Prostate gland (tissue), 2 donors: ENCODE results near the gene HS3ST3A1. TPM values are rescaled to one million over a fixed set of nuclear protein-coding genes. Genes with fewer than 3 reads are reported as not detected.

Experiments
- DNase-seq: peaks from one replicate; pipeline ENCODE4 v3.0.0-alpha.2; 2019; ENCODE audit warnings: low spot score
- H3K27ac ChIP-seq, 2 donors: fragments of 200-600 bp; sonication (generic); 2 replicates each; pipeline ENCODE4 v1.5.1; 2017 to 2019
- H3K27me3 ChIP-seq: fragments of 200-600 bp; sonication (generic); replicated peaks from 2 replicates; pipeline ENCODE4 v1.5.1; 2019; ENCODE audit not compliant: insufficient read depth
- H3K36me3 ChIP-seq, 2 donors: fragments of 200-600 bp; sonication (generic); 1 replicate in 1 of 2; 2 replicates in 1 of 2; pipeline versions ENCODE4 v1.5.1 to v1.8.1; 2017 to 2019
- H3K4me1 ChIP-seq: fragments of 200-600 bp; sonication (generic); replicated peaks from 2 replicates; pipeline ENCODE4 v1.5.1; 2019
- H3K4me3 ChIP-seq, 2 donors: fragments of 200-600 bp; sonication (generic); 2 replicates each; pipeline ENCODE4 v1.5.1; 2017 to 2019
- H3K9me3 ChIP-seq: fragments of 200-600 bp; sonication (generic); 2 replicates; pipeline ENCODE4 v1.5.1; 2017
- POLR2A ChIP-seq: fragments of 450-650 bp; IDR thresholded peaks from one replicate; pipeline ENCODE4 v1.6.1; 2016; ENCODE audit warnings: antibody characterized with exemption, mild to moderate bottlenecking
- POLR2AphosphoS5 ChIP-seq: sonication (generic); formaldehyde crosslinking; IDR thresholded peaks from one replicate; pipeline ENCODE4 v1.6.1; 2017; ENCODE audit warnings: antibody characterized with exemption
- WGBS: methylation state at CpG from one replicate; pipeline ENCODE4 v1.1.5; 2018; 5-methylcytosine and 5-hydroxymethylcytosine counted together
- intact Hi-C: fragments of 100-400 bp; cut with DNase I; formaldehyde crosslinking; loops from one replicate; pipeline ENCODE4 v1.14.2; 2022
- total RNA-seq, 2 donors: library from RNA; depleted of rRNA; stranded (reverse); fragments of >200 nt; gene quantifications; one replicate each; pipeline ENCODE4 v1.1.0, GENCODE V29; 2016
- TF ChIP-seq, protein P1 (sequence below), 4 experiments: fragments of 200-600 bp in 2 of 4; fragments of 450-650 bp in 2 of 4; sonication (generic) in 2 of 4; IDR thresholded peaks; 1 replicate in 3 of 4; 2 replicates in 1 of 4; pipeline ENCODE4 v1.5.1; 2016 to 2019; ENCODE audit warnings: antibody characterized with exemption in 4 of 4, mild to moderate bottlenecking in 2 of 4, moderate library complexity in 2 of 4

Gene HS3ST3A1
- total RNA-seq, 2 donors from 2014 or later: 3.1 to 14.3 TPM

DNA sequence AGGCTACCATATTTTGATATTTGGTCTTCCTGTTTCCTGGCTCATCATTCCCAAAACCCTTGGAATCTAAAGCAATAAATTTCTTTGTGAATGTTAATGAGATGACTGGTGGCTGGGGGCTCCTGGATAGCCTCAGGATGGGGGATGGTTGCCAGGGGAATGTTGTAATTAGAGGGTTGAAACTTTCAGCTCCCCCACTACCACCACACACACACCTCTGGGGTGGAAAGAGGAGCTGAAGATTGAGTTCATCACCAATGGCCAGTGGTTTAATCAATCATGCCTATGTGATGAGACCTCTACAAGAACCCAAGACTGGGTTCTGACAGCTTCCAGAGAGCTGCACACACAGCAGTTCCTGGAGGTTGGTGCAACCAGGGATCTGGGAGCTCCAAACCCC is 59.1 kb downstream of the HS3ST3A1 start:
- intact Hi-C loops: no loop called here
- Histone ChIP-seq H3K27ac (no peak overlapping the region), H3K4me1 (no peaks in the 10 kb centered on the region), H3K27me3 (no peaks in the 10 kb centered on the region), H3K9me3 (no peaks in the 10 kb centered on the region), H3K36me3 (no peaks in the 10 kb centered on the region), H3K4me3 (no peak overlapping the region)
- no peak for TF ChIP-seq POLR2A
- TF ChIP-seq, protein P1, sequence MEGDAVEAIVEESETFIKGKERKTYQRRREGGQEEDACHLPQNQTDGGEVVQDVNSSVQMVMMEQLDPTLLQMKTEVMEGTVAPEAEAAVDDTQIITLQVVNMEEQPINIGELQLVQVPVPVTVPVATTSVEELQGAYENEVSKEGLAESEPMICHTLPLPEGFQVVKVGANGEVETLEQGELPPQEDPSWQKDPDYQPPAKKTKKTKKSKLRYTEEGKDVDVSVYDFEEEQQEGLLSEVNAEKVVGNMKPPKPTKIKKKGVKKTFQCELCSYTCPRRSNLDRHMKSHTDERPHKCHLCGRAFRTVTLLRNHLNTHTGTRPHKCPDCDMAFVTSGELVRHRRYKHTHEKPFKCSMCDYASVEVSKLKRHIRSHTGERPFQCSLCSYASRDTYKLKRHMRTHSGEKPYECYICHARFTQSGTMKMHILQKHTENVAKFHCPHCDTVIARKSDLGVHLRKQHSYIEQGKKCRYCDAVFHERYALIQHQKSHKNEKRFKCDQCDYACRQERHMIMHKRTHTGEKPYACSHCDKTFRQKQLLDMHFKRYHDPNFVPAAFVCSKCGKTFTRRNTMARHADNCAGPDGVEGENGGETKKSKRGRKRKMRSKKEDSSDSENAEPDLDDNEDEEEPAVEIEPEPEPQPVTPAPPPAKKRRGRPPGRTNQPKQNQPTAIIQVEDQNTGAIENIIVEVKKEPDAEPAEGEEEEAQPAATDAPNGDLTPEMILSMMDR (IDR thresholded peaks at IDR 0.05): no peak
- TF ChIP-seq POLR2AphosphoS5: no peak
- no peak for DNase-seq

DNA sequence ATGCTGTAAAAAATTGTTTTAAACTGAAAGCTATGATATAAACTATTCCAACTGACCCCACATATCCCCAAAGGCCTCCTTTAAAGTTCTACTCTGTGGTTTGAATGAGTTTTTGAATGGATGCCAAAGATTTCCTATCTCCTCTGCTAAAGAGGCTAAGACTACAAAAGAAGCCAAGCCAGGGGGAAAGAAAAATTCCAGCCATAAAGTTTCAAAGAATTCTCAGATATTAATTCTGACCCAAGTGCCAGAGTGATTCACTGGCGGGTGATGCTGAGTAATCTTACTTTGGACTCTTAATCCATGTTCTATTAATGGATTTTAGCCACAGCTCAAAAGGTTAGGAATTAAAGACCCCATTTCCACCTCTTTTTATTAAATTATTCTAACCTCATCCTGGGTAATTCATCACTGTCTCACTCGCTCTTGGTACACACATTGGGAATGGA is 60.7 kb downstream of the HS3ST3A1 start:
- H3K4me1 ChIP-seq: no peaks in the 10 kb centered on the region
- H3K27me3 ChIP-seq: no peaks in the 10 kb centered on the region
- intact Hi-C loops: no loop called here
- no peaks in the 10 kb centered on the region for H3K9me3 ChIP-seq
- WGBS: 25% methylated on average over 2 of the region's 2 CpGs
- no peaks in the 10 kb centered on the region for H3K36me3 ChIP-seq
- DNase-seq: no peak
- peak overlapping the region; percentile 24 to 27 for H3K27ac ChIP-seq
- TF ChIP-seq, protein P1 (IDR thresholded peaks at IDR 0.05): no peak
- peak; percentile 17 for TF ChIP-seq POLR2AphosphoS5
- TF ChIP-seq POLR2A: no peak
- no peak overlapping the region for H3K4me3 ChIP-seq

DNA sequence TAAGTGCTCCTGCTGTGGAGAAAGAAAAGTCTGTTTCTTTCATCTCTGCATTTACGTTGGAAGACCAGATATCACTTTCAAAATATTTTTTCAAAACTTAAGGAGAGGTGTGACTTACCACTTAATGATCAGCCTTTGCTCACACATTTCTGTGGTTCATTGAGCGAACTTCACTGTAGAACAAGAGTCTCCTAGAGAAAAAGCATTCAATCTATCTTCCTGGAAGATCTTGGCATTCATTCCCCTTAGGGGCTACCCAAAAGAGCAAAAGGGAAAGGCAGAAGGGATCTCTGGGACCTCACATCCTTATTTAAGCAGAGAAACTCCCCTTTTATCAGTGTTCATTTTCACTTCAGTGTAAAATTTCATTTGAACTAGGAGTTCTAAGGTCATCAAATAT is 61.2 kb downstream of the HS3ST3A1 start:
- TF ChIP-seq POLR2AphosphoS5 (no peak), POLR2A (no peak)
- TF ChIP-seq, protein P1 (IDR thresholded peaks at IDR 0.05): no peak
- H3K27me3 ChIP-seq: no peaks in the 10 kb centered on the region
- H3K4me1 ChIP-seq: no peaks in the 10 kb centered on the region
- intact Hi-C loops: no loop called here
- no peaks in the 10 kb centered on the region for H3K9me3 ChIP-seq
- peak overlapping the region in 1 of 2 donors; percentile 24 for H3K27ac ChIP-seq
- WGBS: 71% methylated on average over 2 of the region's 2 CpGs
- no peaks in the 10 kb centered on the region for H3K36me3 ChIP-seq
- H3K4me3 ChIP-seq: no peak overlapping the region
- DNase-seq: no peak

DNA sequence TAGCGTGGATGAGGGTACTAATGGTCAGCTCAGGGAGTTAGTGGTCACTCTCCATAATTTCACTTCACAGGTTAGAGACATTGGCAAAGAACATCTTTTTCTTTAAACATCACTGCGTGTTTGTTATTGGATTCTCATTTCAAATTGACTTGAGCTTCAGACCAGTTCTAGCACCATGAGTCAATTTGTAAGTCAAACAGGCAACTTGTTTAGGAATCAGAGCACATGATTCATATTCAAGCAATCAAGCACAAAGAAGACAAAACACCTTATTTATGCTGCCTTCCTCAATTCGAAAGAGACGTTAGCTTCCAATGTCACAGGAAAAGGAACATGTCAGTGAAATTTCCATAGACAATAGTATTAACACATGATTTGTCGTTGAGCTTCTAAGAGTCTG is 62.3 kb downstream of the HS3ST3A1 start:
- TF ChIP-seq, protein P1 (IDR thresholded peaks at IDR 0.05): no peak
- TF ChIP-seq POLR2AphosphoS5: no peak
- TF ChIP-seq POLR2A: no peak
- no peaks in the 10 kb centered on the region for H3K27me3 ChIP-seq
- WGBS: 91% methylated on average over 5 of the region's 5 CpGs
- H3K4me1 ChIP-seq: no peaks in the 10 kb centered on the region
- no peak for DNase-seq
- no peaks in the 10 kb centered on the region for H3K36me3 ChIP-seq
- H3K4me3 ChIP-seq: no peak overlapping the region
- no peak overlapping the region for H3K27ac ChIP-seq
- H3K9me3 ChIP-seq: no peaks in the 10 kb centered on the region
- intact Hi-C loops: no loop called here

DNA sequence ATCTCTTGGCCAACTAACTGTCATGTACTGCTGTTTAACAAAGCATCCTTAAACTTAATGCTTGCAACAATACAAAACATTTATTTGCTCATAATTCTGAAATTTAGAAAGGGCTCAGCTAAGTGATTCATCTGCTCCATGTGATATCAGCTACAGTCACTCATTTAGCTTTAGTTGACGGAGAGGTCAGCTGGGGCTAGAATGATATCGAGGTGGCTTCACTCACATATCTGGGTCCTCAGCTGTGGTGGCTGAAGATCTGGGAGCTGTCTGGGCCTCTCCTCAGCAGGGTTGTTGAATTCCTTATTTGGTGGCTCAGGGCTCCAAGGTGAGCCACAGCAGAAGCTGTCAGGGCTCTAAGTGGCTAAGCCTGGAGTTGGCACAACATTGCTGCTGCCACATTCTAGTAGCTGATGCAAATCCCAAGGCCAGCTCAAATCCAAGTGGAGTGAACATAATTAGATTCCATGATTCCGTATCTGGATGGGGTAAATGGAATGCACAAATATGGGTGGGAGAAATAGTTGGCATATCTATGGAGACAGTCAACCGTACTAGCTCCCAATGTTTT is 62.8 kb downstream of the HS3ST3A1 start:
- Histone ChIP-seq H3K4me3 (no peak overlapping the region), H3K27ac (no peak overlapping the region), H3K9me3 (no peaks in the 10 kb centered on the region), H3K4me1 (no peaks in the 10 kb centered on the region), H3K27me3 (no peaks in the 10 kb centered on the region), H3K36me3 (no peaks in the 10 kb centered on the region)
- TF ChIP-seq POLR2AphosphoS5 (no peak), POLR2A (no peak)
- TF ChIP-seq, protein P1 (IDR thresholded peaks at IDR 0.05): no peak
- intact Hi-C loops: no loop called here
- DNase-seq: no peak
- WGBS: 96% methylated on average over 4 of the region's 4 CpGs
